GM12878 (cell line): ENCODE results near the gene DCDC2. TPM values are rescaled to one million over a fixed set of nuclear protein-coding genes. Genes with fewer than 3 reads are reported as not detected.

Source experiments
- ATAC-seq: fragments of 200-7000 bp; cut with Tn5 transposase; 3 replicates; pipeline ENCODE4 v1.9.1; 2020; ENCODE audit warnings: mild to moderate bottlenecking, moderate library complexity
- BruUV-seq: library from RNA; stranded (reverse); fragments of 400-500 nt; replicated peaks from 2 replicates; lab custom pipeline; 2021; lab: Mats Ljungman, UMichigan
- CTCF ChIA-PET: fragments of 300-600 bp; sonication (Branson Sonifier 250); formaldehyde crosslinking; extraction: SDS; loops from one replicate; lab custom pipeline; 2021; ENCODE audit warnings: inconsistent platforms; lab: Yijun Ruan, JAX
- POLR2A ChIA-PET: fragments of 350-600 bp; formaldehyde crosslinking; extraction: SDS; loops from one replicate; lab custom pipeline; 2021; ENCODE audit warnings: inconsistent platforms; lab: Charles Lee
- RAD21 ChIA-PET: fragments of 300-600 bp; sonication (Branson Sonifier 250); formaldehyde crosslinking; loops from one replicate; lab custom pipeline; 2023; ENCODE audit warnings: antibody characterized with exemption; ENCODE audit not compliant: unreplicated experiment; lab: Charles Lee
- SMC1A ChIA-PET: fragments of 300-600 bp; sonication (Branson Sonifier 250); formaldehyde crosslinking; loops from one replicate; lab custom pipeline; 2023; ENCODE audit not compliant: unreplicated experiment, uncharacterized antibody; lab: Charles Lee
- DNase-seq: peaks from one replicate; pipeline ENCODE4 v3.0.0-alpha.2; 2011; ENCODE audit warnings: low read depth, low spot score
- FAIRE-seq: peaks from 3 replicates; lab custom pipeline; 2011; peaks lifted over from hg19 to GRCh38; lab: Jason Lieb, UNC
- H2AFZ ChIP-seq: 2 replicates; pipeline ENCODE4 v1.6.0; 2011; ENCODE audit warnings: low read depth, low read length, control low read depth; ENCODE audit not compliant: control insufficient read depth
- H3K27ac ChIP-seq: 2 replicates; pipeline ENCODE4 v1.5.1; 2011; ENCODE audit warnings: control low read depth; ENCODE audit not compliant: control insufficient read depth, insufficient read depth
- H3K27me3 ChIP-seq, 2 experiments: replicated peaks in 1 of 2; 2 replicates each; pipeline versions ENCODE4 v1.6.0 to v1.6.1; 2011; ENCODE audit warnings: low read length in 1 of 2; ENCODE audit not compliant: control insufficient read depth in 2 of 2, insufficient read depth in 2 of 2
- H3K36me3 ChIP-seq, 2 experiments: 2 replicates each; pipeline ENCODE4 v1.5.1; 2011; ENCODE audit warnings: low read length in 1 of 2; ENCODE audit not compliant: control insufficient read depth in 2 of 2, insufficient read depth in 2 of 2
- H3K4me1 ChIP-seq: 2 replicates; pipeline ENCODE4 v1.6.1; 2011; ENCODE audit warnings: mild to moderate bottlenecking, low read length, moderate library complexity, mixed read lengths; ENCODE audit not compliant: control insufficient read depth, insufficient read depth
- H3K4me2 ChIP-seq: 2 replicates; pipeline ENCODE4 v1.6.0; 2011; ENCODE audit warnings: control low read depth; ENCODE audit not compliant: control insufficient read depth, insufficient read depth
- H3K4me3 ChIP-seq: fragments of 200-600 bp; sonication (generic); 2 replicates; pipeline ENCODE4 v1.5.1; 2016
- H3K79me2 ChIP-seq: 2 replicates; pipeline ENCODE4 v1.6.0; 2011; ENCODE audit warnings: low read length; ENCODE audit not compliant: control insufficient read depth, insufficient read depth
- H3K9ac ChIP-seq: 2 replicates; pipeline ENCODE4 v1.8.0; 2011; ENCODE audit warnings: low read length, control low read depth, mixed read lengths; ENCODE audit not compliant: control insufficient read depth, insufficient read depth
- H3K9me3 ChIP-seq: replicated peaks from 3 replicates; pipeline ENCODE4 v1.5.1; 2011; ENCODE audit warnings: mild to moderate bottlenecking, low read length; ENCODE audit not compliant: control insufficient read depth, insufficient read depth
- H4K20me1 ChIP-seq: 2 replicates; pipeline ENCODE4 v1.6.0; 2011; ENCODE audit not compliant: control insufficient read depth, insufficient read depth
- ATF7 ChIP-seq: fragments of 450-650 bp; IDR thresholded peaks from 2 replicates; pipeline ENCODE4 v1.6.1; 2016; ENCODE audit warnings: low read depth, mild to moderate bottlenecking
- CTCF ChIP-seq, 3 experiments: IDR thresholded peaks in 2 of 3; conservative IDR thresholded peaks in 1 of 3; 2 replicates each; pipeline ENCODE4 v1.5.1; 2011; ENCODE audit warnings: low read depth in 3 of 3, low read length in 3 of 3, mild to moderate bottlenecking in 3 of 3, control low read depth in 2 of 3, moderate library complexity in 2 of 3, inconsistent platforms in 1 of 3, mixed read lengths in 1 of 3; ENCODE audit not compliant: control insufficient read depth in 2 of 3, insufficient read depth in 1 of 3; ENCODE audit errors: extremely low read depth in 1 of 3
- IKZF2 ChIP-seq, 2 experiments: fragments of 450-650 bp; IDR thresholded peaks; 2 replicates each; pipeline ENCODE4 v1.6.1; 2017; ENCODE audit warnings: mild to moderate bottlenecking in 2 of 2, moderate library complexity in 2 of 2
- MYB ChIP-seq: fragments of 150-350 bp; IDR thresholded peaks from 2 replicates; pipeline ENCODE4 v1.6.1; 2014; ENCODE audit warnings: mild to moderate bottlenecking, low read depth, low read length, borderline replicate concordance
- MYC ChIP-seq: IDR thresholded peaks from 2 replicates; pipeline ENCODE4 v1.6.1; 2011; ENCODE audit warnings: mild to moderate bottlenecking, low read length, moderate library complexity, inconsistent platforms; ENCODE audit not compliant: insufficient read depth, insufficient replicate concordance, insufficient read length, severe bottlenecking
- PKNOX1 ChIP-seq: fragments of 450-650 bp; IDR thresholded peaks from 2 replicates; pipeline ENCODE4 v1.6.1; 2016; ENCODE audit warnings: mild to moderate bottlenecking
- RB1 ChIP-seq: fragments of 450-650 bp; formaldehyde crosslinking; IDR thresholded peaks from 2 replicates; pipeline ENCODE4 v1.6.1; 2017; ENCODE audit warnings: mild to moderate bottlenecking, borderline replicate concordance
- WGBS: methylation state at CpG from one replicate; pipeline ENCODE4 v1.1.6; 2016; ENCODE audit warnings: low lambda C conversion rate; ENCODE audit not compliant: insufficient replicate concordance, insufficient coverage; ENCODE audit errors: missing lambda C conversion rate; 5-methylcytosine and 5-hydroxymethylcytosine counted together
- in situ Hi-C: fragments of 300-500 bp; cut with MboI; formaldehyde crosslinking; loops from 9 replicates; pipeline ENCODE4 v1.14.3; 2018; ENCODE audit warnings: mixed read lengths
- intact Hi-C: fragments of 100-400 bp; cut with micrococcal nuclease; formaldehyde crosslinking; loops from one replicate; pipeline ENCODE4 v1.14.2; 2022; ENCODE audit not compliant: unreplicated experiment
- polyA plus RNA-seq, 11 experiments: library from polyadenylated mRNA; depleted of rRNA in 4 of 11; unstranded in 6 of 11; stranded (reverse) in 5 of 11; fragments of >200 nt; fragmentation: Nextera tagmentation in 4 of 11; fragmentation: Illumina TruSeq in 1 of 11; extraction: Ambion mirVana in 4 of 11; extraction: Trizol in 1 of 11; gene quantifications; 1 replicate in 1 of 11; 2 replicates in 10 of 11; pipeline versions ENCODE4 v1.2.1 to v1.2.3, GENCODE V29; 2011 to 2016; ENCODE audit warnings: inconsistent platforms in 2 of 11, missing spikeins in 2 of 11, low read depth in 1 of 11
- total RNA-seq, 4 experiments: library from RNA; depleted of rRNA in 3 of 4; stranded (reverse); fragments of >200 nt in 3 of 4; fragmentation: Illumina TruSeq in 1 of 4; extraction: Trizol in 1 of 4; gene quantifications; 2 replicates each; pipeline versions ENCODE4 v1.2.1 to v1.2.3, GENCODE V29; 2013 to 2021

Gene DCDC2
- total and polyA plus RNA-seq, 10 of the 15 experiments (the other 5 are each of a cell fraction or from before 2014, with no cell fraction given) = under 0.01 to 0.03 TPM; not detected in 8

GRCh38 chr6:24397631-24398030, 39.8 kb upstream of the DCDC2 start:
- in situ Hi-C loops = no loop called here

More at GRCh38 chr6:24397631-24398030, 39.8 kb upstream of the DCDC2 start:
- no peaks in the 10 kb centered on the region for H3K27me3 ChIP-seq
- H4K20me1 ChIP-seq = no peaks in the 10 kb centered on the region
- H2AFZ ChIP-seq = no peak overlapping the region
- ChIA-PET SMC1A (interaction anchor here (1.4 kb wide), 1 partner anchor 11 kb away, joined by 3 read pairs; no protein-coding TSS in a partner anchor), CTCF (no interaction called here), RAD21 (no interaction called here), POLR2A (interaction anchor here (0.6 kb wide), 2 partner anchors 10 to 183 kb away, joined by 3 to 4 read pairs; no protein-coding TSS in a partner anchor)
- FAIRE-seq (no peak), DNase-seq (no peak), ATAC-seq (no peak)
- H3K4me1 ChIP-seq = no peaks in the 10 kb centered on the region
- no peak overlapping the region for H3K4me2 ChIP-seq
- H3K9ac ChIP-seq = no peak overlapping the region
- TF ChIP-seq PKNOX1 (no peak), CTCF (IDR thresholded peaks at IDR 0.05 in 2 of 3, conservative IDR thresholded peaks at IDR 0.05 in 1 of 3; ENCODE audit: control insufficient read depth in 2 of 3, extremely low read depth in 1 of 3, insufficient read depth in 1 of 3, low read depth in 3 of 3, low read length in 3 of 3) (no peak), ATF7 (no peak), MYC (no peak), MYB (no peak), RB1 (no peak), IKZF2 (IDR thresholded peaks at IDR 0.05) (no peak)
- peaks cover 3% of the 10 kb centered on the region for H3K79me2 ChIP-seq
- H3K36me3 ChIP-seq = no peaks in the 10 kb centered on the region
- BruUV-seq = no TSS peak
- no peak overlapping the region for H3K27ac ChIP-seq
- 0% methylated on average over 1 of the region's 1 CpG for whole genome bisulfite sequencing
- H3K4me3 ChIP-seq = no peak overlapping the region
- H3K9me3 ChIP-seq = no peaks in the 10 kb centered on the region; the same call in 2 of the 3 replicates
- intact Hi-C loops = no loop called here
